ENCODE measurements around the gene C1QL1.
A peak's percentile ranks its signal among the peaks of the same experiment; 100 is the strongest.

Gene C1QL1

DNA sequence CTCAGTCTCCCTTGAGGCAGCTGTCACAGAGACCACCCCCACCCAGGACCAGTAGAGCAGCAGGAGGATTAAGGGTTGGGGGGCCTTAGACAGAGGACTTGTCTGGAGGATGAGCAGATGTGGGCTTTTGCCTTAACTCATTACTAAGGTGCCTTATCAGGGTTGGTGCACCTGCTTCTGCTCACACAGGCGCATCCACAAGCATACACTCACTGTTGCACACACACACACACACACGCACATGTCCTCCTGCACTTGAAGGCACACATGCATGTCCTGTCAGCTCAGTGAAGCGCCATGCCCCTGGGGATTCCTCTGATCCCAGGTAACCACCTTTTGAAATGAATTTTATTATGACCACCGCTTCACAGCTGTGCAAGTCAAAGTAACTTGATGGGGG lies 54.0 kb downstream of the C1QL1 start:
- no peak for DNase-seq (ENCODE audit: low spot score)

DNA sequence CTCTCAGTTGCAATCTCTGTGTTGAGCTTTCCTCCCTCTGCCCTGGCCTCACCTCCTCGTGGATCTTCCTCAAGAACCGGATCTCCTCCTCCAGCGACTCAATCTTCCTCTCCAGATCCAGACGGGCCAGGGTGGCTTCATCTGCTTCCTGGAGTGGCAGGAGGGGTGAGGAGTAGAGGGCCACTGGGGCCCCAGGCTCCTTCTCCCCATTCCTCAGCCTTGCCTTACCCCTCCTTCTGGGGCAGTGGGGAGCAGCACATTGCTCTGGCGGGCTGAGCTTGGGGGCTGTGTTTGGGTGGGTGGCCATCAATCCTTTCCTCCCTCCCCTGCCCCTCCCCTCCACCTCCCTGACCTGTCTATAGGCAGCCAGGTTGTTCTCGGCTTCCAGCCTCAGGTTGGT lies 54.4 kb downstream of the C1QL1 start:
- DNase-seq (ENCODE audit: low spot score) = no peak

DNA sequence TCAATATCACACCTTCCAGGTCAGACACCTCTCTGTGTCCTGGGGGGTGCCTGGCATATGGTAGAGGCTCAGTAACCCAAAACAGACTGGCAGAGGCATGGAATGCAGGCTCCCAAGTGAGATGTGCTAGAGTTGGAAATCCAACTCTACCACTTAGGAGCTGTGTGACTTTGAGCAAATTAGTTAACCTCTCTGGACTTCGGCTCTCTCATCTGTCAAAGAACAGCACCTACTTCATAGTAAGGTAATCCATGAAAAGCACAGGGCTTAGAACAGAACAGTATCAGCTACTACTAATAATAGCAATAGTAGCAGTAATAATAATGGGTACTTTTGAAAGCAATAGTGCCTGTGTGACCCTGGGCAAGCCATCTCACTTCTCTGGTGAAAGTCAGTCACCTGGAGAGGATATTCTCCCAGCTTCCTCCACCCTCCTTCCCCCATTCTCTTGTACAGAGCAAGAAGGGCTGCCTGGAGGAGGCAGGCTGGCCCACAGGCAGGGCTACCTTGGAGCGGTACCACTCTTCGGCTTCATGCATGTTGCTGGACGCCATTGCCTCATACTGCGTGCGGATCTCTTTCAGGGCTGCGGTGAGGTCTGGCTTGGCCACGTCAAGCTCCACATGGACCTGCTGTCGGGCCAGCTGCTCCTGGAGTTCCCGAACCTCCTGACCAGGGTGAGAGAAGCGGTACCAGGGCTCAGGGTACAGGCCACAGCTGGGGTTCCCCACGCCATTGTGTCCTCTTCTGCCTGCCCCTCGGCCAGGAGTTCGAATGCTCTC lies 55.1 kb downstream of the C1QL1 start:
- DNase-seq (ENCODE audit: low spot score) = no peak

GRCh38 chr17:44911133-44912001 lies 56.7 kb downstream of the C1QL1 start:
- DNase-seq (ENCODE audit: low spot score) = peak; percentile 67

DNA sequence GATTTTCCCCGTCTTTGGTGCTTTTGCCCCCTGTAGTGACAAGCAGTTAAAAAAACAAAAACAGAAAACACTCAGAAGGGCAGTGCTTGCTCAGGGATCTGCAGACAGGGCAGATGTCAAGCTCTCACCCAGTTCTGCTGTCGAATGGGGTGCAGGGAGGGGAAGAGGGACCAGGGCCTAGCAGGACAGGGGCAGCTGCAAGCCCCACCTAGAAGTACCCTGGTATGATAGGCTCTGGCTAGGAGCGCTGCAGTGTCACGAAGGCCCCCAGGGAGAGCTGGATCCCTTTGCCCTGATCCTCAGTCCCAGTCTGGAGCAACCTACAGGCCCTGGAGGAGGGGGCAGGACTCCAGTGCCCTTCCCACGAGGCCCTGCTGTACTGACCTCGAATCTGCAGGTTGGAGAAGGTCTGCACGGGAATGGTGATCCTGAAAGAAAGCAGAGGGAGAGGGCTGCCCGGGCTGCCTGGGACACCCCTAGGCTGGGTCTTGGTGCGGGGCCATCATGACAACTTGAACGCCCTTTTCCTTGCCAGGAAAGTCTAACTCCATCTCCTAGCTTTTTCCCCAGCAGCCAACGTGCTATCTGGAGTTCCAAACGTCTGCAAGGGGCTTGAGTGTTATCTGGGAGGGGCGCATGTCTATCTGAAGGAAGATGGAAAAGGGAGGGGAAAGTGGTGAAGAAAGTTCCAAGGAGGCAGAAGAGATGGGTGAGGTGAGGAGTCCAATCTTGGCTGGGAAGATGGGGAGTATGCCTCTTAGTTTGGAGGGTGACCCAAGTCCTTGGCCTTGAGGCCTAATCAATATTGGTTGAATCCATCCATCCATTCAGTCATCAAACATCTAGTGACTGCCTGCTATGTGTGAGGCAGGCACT lies 57.6 kb downstream of the C1QL1 start:
- DNase-seq (ENCODE audit: low spot score) = no peak
